Upper lobe of right lung (tissue), 1 donor: ENCODE results near the gene HOXD13. TPM values are rescaled to one million over a fixed set of nuclear protein-coding genes. Genes with fewer than 3 reads are reported as not detected.

Experiments used
- ATAC-seq: fragments of 200-7000 bp; cut with Tn5 transposase; one replicate; pipeline ENCODE4 v1.9.1; 2020; ENCODE audit warnings: mild to moderate bottlenecking, moderate library complexity
- DNase-seq: peaks from one replicate; pipeline ENCODE4 v3.0.0-alpha.2; 2020
- H3K27ac ChIP-seq: fragments of 200-600 bp; one replicate; pipeline ENCODE4 v1.8.0; 2022
- H3K27me3 ChIP-seq: fragments of 200-600 bp; one replicate; pipeline ENCODE4 v1.8.0; 2022; ENCODE audit warnings: mild to moderate bottlenecking
- H3K36me3 ChIP-seq: fragments of 200-600 bp; one replicate; pipeline ENCODE4 v1.8.0; 2022
- H3K4me1 ChIP-seq: fragments of 200-600 bp; one replicate; pipeline ENCODE4 v1.8.0; 2022
- H3K4me3 ChIP-seq: fragments of 200-600 bp; one replicate; pipeline ENCODE4 v1.8.0; 2022; ENCODE audit warnings: mild to moderate bottlenecking
- H3K9me3 ChIP-seq: fragments of 200-600 bp; one replicate; pipeline ENCODE4 v1.8.0; 2022
- intact Hi-C: fragments of 100-400 bp; cut with DNase I; formaldehyde crosslinking; loops from one replicate; pipeline ENCODE4 v1.11.0; 2022
- total RNA-seq: library from RNA; stranded (reverse); fragmentation: NEBNext Ultra II Directional; extraction: Animal tissue kit (Norgen Biotek cat#: 25700); gene quantifications from one replicate; pipeline ENCODE4 v1.2.1, GENCODE V29; 2021
- TF ChIP-seq, protein P1 (sequence below): fragments of 200-600 bp; IDR thresholded peaks from one replicate; pipeline ENCODE4 v1.8.0; 2022; ENCODE audit warnings: antibody characterized with exemption
- donor health status: DM: no; HTN: yes; CAD: no; lungs with severe emphysema.

The HOXD13 gene
- total RNA-seq, 1 donor from 2014 or later = not detected

- Histone ChIP-seq H3K9me3 (no peaks in the 10 kb centered on the region), H3K4me1 (no peaks in the 10 kb centered on the region), H3K27me3 (peaks cover 98% of the 10 kb centered on the region), H3K4me3 (no peak overlapping the region), H3K27ac (no peak overlapping the region), H3K36me3 (no peaks in the 10 kb centered on the region)
- TF ChIP-seq, protein P1, sequence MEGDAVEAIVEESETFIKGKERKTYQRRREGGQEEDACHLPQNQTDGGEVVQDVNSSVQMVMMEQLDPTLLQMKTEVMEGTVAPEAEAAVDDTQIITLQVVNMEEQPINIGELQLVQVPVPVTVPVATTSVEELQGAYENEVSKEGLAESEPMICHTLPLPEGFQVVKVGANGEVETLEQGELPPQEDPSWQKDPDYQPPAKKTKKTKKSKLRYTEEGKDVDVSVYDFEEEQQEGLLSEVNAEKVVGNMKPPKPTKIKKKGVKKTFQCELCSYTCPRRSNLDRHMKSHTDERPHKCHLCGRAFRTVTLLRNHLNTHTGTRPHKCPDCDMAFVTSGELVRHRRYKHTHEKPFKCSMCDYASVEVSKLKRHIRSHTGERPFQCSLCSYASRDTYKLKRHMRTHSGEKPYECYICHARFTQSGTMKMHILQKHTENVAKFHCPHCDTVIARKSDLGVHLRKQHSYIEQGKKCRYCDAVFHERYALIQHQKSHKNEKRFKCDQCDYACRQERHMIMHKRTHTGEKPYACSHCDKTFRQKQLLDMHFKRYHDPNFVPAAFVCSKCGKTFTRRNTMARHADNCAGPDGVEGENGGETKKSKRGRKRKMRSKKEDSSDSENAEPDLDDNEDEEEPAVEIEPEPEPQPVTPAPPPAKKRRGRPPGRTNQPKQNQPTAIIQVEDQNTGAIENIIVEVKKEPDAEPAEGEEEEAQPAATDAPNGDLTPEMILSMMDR = no peak
- DNase-seq (no peak), ATAC-seq (no peak)
- intact Hi-C loops = no loop called here
Measured at GRCh38 chr2:176104316-176105077, 12.0 kb downstream of the HOXD13 start.

GRCh38 chr2:176105078-176105729 lies 12.7 kb downstream of the HOXD13 start:
- H3K4me3 ChIP-seq = no peak overlapping the region
- no peak for ATAC-seq

DNA sequence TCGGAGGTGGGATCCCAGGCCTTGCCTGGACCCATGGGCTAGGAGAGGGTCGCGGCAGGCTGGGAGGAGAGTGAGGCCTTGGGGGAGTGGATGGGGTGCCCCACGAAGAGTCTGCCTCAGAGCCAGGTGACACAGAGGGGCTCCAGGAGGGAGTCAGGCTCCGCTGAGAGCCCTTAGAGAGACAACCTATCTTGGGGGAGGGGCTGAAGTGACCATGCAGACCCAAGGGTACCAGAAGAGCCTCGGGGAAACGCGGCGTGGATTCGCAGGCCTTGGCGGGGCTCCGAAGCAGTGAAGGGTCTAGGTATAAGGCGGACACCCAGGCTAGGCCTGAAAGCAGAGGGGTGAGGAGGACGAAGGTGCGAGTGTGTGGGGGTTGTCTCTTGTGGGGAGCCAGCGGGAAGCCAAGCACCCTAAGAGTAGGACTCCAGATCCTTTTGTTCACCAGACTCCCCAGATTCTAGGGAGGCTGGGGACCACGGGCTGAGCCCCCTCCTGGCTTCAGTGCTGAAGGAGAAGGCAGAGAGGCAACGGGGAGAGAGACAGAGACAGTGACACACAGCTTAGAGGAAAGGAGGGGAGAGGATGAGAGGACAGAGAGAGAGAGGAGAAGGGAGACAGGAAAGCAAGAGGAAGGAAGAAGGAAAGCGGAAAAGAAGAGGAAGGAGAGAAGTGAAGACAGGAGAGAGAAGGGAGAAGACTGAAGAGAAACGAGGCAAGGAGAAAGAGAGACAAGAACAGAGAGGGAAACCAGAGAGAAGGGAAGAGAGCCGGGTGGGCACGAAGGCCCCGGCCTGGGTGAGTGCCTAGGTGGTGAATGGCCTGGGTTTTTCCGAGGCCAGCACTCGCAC lies 13.4 kb downstream of the HOXD13 start:
- intact Hi-C loops = no loop called here
- DNase-seq (no peak), ATAC-seq (no peak)
- Histone ChIP-seq H3K4me3 (no peak overlapping the region), H3K27me3 (peaks cover 98% of the 10 kb centered on the region), H3K4me1 (no peaks in the 10 kb centered on the region), H3K27ac (no peak overlapping the region), H3K9me3 (no peaks in the 10 kb centered on the region), H3K36me3 (no peaks in the 10 kb centered on the region)
- TF ChIP-seq, protein P1 = no peak

More at GRCh38 chr2:176105078-176105729, 12.7 kb downstream of the HOXD13 start:
- DNase-seq = no peak
- intact Hi-C loops = no loop called here
- Histone ChIP-seq H3K27ac (no peak overlapping the region), H3K4me1 (no peaks in the 10 kb centered on the region), H3K36me3 (no peaks in the 10 kb centered on the region), H3K9me3 (no peaks in the 10 kb centered on the region), H3K27me3 (peaks cover 98% of the 10 kb centered on the region)
- TF ChIP-seq, protein P1 = no peak

GRCh38 chr2:176106581-176107539 lies 14.3 kb downstream of the HOXD13 start, which contains the start of gene HOXD11:
TSS of gene HOXD11 (plus strand) at chr2:176107280. CDS start at chr2:176107356, 76 bp downstream.
- Histone ChIP-seq H3K4me1 (no peaks in the 10 kb centered on the region), H3K4me3 (no peak within 1 kb of the TSS), H3K27ac (no peak within 1 kb of the TSS), H3K27me3 (peaks cover 98% of the 10 kb centered on the region), H3K9me3 (no peaks in the 10 kb centered on the region), H3K36me3 (no peaks in the 10 kb centered on the region)
- DNase-seq (no peak), ATAC-seq (peak; percentile 27)
- intact Hi-C loops = no loop called here
- TF ChIP-seq, protein P1 = no peak
